Thoracic aorta (tissue), 2 donors: ENCODE results near the gene CCDC33. TPM values are rescaled to one million over a fixed set of nuclear protein-coding genes. Genes with fewer than 3 reads are reported as not detected.

Experiments
- ATAC-seq: fragments of 150-250 bp; one replicate; pipeline ENCODE4 v1.8.0; 2017; ENCODE audit warnings: low read depth; ENCODE audit not compliant: insufficient number of reproducible peaks, low FRiP score
- DNase-seq: peaks from one replicate; pipeline ENCODE4 v3.0.0-alpha.2; 2020; ENCODE audit warnings: low spot score
- H3K27ac ChIP-seq, 2 donors: fragments of 200-600 bp; sonication (generic); 1 replicate in 1 of 2; 2 replicates in 1 of 2; pipeline ENCODE4 v1.5.1; 2016; ENCODE audit warnings: mild to moderate bottlenecking in 2 of 2, moderate library complexity in 2 of 2
- H3K27me3 ChIP-seq: fragments of 200-600 bp; sonication (generic); replicated peaks from 2 replicates; pipeline ENCODE4 v1.6.0; 2016; ENCODE audit warnings: mild to moderate bottlenecking; ENCODE audit not compliant: insufficient read depth
- H3K36me3 ChIP-seq: fragments of 200-600 bp; sonication (generic); one replicate; pipeline ENCODE4 v1.5.1; 2016
- H3K4me1 ChIP-seq, 2 donors: fragments of 200-600 bp; sonication (generic); 1 replicate in 1 of 2; 2 replicates in 1 of 2; pipeline versions ENCODE4 v1.5.1 to v1.6.0; 2016; ENCODE audit warnings: low read depth in 2 of 2, mild to moderate bottlenecking in 1 of 2; ENCODE audit not compliant: control insufficient read depth in 1 of 2
- H3K4me3 ChIP-seq: fragments of 200-600 bp; sonication (generic); 2 replicates; pipeline ENCODE4 v1.5.1; 2016; ENCODE audit warnings: mild to moderate bottlenecking
- H3K9me3 ChIP-seq: fragments of 200-600 bp; sonication (generic); 2 replicates; pipeline ENCODE4 v1.5.1; 2016
- total RNA-seq, 2 donors: library from RNA; depleted of rRNA; stranded (reverse); fragments of >200 nt; gene quantifications; one replicate each; pipeline versions ENCODE4 v1.1.0 to v1.2.3, GENCODE V29; 2016
- TF ChIP-seq, protein P1 (sequence below): fragments of 200-600 bp; sonication (generic); IDR thresholded peaks from one replicate; pipeline ENCODE4 v1.5.1; 2019; ENCODE audit warnings: antibody characterized with exemption

CCDC33 gene
- total RNA-seq, 2 donors from 2014 or later: not detected

GRCh38 chr15:74240002-74240568 is 4.0 kb downstream of the CCDC33 start:
- Histone ChIP-seq H3K27me3 (no peaks in the 10 kb centered on the region), H3K9me3 (no peaks in the 10 kb centered on the region), H3K27ac (peak overlapping the region; percentile 22 to 46), H3K4me3 (no peak overlapping the region), H3K36me3 (no peaks in the 10 kb centered on the region), H3K4me1 (peaks cover 29 to 48% of the 10 kb centered on the region in 2 donors)
- TF ChIP-seq, protein P1, sequence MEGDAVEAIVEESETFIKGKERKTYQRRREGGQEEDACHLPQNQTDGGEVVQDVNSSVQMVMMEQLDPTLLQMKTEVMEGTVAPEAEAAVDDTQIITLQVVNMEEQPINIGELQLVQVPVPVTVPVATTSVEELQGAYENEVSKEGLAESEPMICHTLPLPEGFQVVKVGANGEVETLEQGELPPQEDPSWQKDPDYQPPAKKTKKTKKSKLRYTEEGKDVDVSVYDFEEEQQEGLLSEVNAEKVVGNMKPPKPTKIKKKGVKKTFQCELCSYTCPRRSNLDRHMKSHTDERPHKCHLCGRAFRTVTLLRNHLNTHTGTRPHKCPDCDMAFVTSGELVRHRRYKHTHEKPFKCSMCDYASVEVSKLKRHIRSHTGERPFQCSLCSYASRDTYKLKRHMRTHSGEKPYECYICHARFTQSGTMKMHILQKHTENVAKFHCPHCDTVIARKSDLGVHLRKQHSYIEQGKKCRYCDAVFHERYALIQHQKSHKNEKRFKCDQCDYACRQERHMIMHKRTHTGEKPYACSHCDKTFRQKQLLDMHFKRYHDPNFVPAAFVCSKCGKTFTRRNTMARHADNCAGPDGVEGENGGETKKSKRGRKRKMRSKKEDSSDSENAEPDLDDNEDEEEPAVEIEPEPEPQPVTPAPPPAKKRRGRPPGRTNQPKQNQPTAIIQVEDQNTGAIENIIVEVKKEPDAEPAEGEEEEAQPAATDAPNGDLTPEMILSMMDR: peak; percentile 45
- peak; percentile 70 for DNase-seq
- ATAC-seq: peak; percentile 87

GRCh38 chr15:74240897-74241614 is 4.9 kb downstream of the CCDC33 start:
- Histone ChIP-seq H3K27me3 (no peaks in the 10 kb centered on the region), H3K36me3 (no peaks in the 10 kb centered on the region), H3K4me3 (no peak overlapping the region), H3K27ac (peak overlapping the region in 1 of 2 donors; percentile 46), H3K4me1 (peaks cover 29 to 48% of the 10 kb centered on the region in 2 donors), H3K9me3 (no peaks in the 10 kb centered on the region)
- DNase-seq (no peak), ATAC-seq (no peak)
- TF ChIP-seq, protein P1: no peak

DNA sequence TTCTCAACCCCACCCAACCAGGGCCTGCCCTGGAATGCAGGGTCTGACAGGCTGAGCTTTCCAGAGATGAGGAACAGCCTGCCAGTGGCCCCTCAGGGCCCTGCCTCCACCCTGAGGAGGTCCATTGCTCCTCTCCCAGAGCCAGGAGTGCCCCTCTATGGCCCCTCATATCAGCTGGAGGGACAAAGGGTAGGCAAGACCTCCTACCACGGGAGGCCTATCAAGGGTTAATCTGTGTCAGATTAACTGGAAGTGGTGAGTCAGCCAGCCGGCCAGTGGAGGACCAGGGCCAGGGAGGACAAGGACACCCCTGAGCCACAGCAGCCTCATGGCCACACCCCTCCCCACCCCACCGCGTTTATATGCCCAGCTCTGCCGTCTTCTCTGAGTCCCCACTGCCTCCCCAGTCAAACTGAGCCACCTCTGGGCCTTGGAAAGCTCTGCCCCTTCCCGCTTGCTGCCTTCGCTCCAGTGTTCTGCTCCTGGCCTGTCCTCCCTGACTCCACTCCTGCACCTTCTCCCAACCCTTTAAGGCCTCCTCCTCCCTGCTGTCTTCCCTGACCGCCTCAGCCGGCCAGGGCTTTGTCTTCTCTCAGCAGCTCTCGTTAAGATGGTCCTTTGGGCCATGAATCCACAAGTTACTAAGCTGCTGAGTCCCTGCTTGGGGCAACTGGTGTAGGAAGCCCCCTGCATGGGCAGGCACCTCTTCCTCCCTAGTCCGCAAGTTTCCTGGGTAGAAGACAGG is 6.5 kb downstream of the CCDC33 start:
- ATAC-seq (no peak), DNase-seq (peak; percentile 30)
- H3K4me1 ChIP-seq: peaks cover 29 to 48% of the 10 kb centered on the region in 2 donors
- no peaks in the 10 kb centered on the region for H3K36me3 ChIP-seq
- no peaks in the 10 kb centered on the region for H3K9me3 ChIP-seq
- H3K27ac ChIP-seq: no peak overlapping the region
- no peaks in the 10 kb centered on the region for H3K27me3 ChIP-seq
- H3K4me3 ChIP-seq: no peak overlapping the region
- TF ChIP-seq, protein P1: no peak

DNA sequence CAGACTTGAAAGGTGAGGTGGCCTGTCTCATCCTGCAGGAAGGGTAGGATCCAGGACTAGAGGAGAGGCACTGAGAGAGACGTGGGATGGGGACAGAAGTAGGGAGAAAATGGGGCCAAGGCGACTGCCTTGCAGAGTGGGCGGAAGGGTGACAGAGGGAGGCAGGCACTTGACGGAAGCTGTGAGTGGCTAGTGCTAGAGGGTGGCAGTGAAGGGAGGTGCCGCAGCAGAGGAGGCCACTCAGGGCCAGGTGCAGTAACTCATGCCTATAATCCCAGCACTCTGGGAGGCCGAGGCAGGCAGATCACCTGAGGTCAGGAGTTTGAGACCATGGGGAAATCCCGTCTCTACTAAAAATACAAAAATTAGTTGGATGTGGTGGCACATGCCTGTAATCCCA is 7.3 kb downstream of the CCDC33 start:
- H3K4me3 ChIP-seq: no peak overlapping the region
- peaks cover 29 to 48% of the 10 kb centered on the region in 2 donors for H3K4me1 ChIP-seq
- no peaks in the 10 kb centered on the region for H3K27me3 ChIP-seq
- no peaks in the 10 kb centered on the region for H3K9me3 ChIP-seq
- TF ChIP-seq, protein P1: no peak
- H3K36me3 ChIP-seq: no peaks in the 10 kb centered on the region
- H3K27ac ChIP-seq: no peak overlapping the region
- ATAC-seq (no peak), DNase-seq (no peak)

DNA sequence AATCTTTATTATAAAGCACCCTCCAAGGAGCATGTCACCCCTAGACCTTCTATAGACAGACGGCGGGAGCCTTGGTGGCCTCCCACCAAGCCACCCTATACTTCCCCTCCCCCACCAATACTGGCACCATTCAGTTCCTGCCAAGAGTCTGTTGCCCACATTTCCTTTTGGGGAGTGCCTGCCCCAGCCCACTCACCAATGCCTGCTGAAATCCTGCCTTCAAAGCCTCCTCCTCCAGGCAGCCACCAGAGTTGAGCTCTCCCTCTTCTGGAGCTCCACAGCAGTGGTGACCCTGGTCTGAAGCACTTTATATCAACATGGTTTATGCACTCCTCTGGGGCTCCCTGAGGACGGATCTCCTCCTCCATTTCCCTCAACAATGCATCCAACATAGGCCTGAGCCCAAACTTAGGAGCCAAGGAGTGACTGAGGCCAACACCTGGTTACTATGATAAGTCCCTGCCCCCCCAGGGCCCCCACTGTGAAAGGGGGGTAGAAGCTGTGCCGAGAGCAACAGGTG is 8.8 kb downstream of the CCDC33 start:
- DNase-seq: no peak
- no peak for ATAC-seq
- Histone ChIP-seq H3K9me3 (no peaks in the 10 kb centered on the region), H3K36me3 (no peaks in the 10 kb centered on the region), H3K27ac (no peak overlapping the region), H3K4me1 (peaks cover 23 to 37% of the 10 kb centered on the region in 2 donors), H3K4me3 (no peak overlapping the region), H3K27me3 (no peaks in the 10 kb centered on the region)
- TF ChIP-seq, protein P1: no peak
